Measurements from ENCODE around the gene CST9. TPM values are rescaled to one million over a fixed set of nuclear protein-coding genes. Genes with fewer than 3 reads are reported as not detected.

Gene CST9
- total and polyA plus RNA-seq, 10 of the 15 experiments (the other 5 are each of a cell fraction or from before 2014, with no cell fraction given): not detected

DNA sequence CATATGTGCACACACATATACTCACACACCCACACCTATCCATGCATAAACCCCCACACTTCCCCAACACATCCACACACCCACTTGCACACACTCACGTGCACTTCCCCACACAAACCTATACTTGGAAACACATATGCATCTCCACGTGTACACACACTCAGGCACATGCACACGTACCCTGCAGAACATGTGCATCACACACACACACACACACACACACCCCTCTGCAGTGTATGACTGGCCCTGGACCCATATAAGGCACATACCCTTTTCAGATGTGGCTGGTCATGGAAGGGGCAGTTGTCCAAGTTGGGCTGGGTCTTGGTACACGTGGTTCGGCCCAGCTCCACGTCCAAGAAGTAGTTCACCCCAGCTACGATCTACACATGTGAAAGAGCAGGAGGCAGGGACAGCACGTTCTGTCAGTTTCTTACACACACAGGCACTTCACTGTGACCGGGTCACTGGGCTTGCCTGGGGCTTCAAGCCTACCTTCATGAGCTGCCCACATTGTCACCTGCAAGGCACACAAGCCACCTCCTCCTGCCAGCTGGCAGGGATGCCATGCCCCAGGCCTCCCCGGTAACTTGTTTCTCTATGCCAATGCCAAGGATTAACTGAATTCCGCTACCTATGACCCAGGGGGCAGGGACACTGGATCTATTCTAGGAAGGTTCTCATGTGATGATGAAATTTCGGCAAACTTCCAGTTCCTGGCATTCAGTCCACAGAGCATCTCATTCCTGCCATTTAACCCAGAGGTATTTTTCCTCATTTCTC is 29.5 kb upstream of the CST9 start:
- POLR2A ChIA-PET: no interaction called here
- H3K36me3 ChIP-seq (ENCODE audit: control insufficient read depth in 2 of 2, insufficient read depth in 2 of 2, low read length in 1 of 2): no peaks in the 10 kb centered on the region; a peak in 1 of 4 replicates
- SMC1A ChIA-PET (ENCODE audit: uncharacterized antibody, unreplicated experiment): no interaction called here
- FAIRE-seq (no peak), DNase-seq (ENCODE audit: low read depth, low spot score) (no peak), ATAC-seq (no peak)
- RAD21 ChIA-PET (ENCODE audit: unreplicated experiment): no interaction called here
- intact Hi-C loops (cut with micrococcal nuclease; ENCODE audit: unreplicated experiment): no loop called here
- H3K79me2 ChIP-seq (ENCODE audit: control insufficient read depth, insufficient read depth, low read length): no peaks in the 10 kb centered on the region
- H4K20me1 ChIP-seq (ENCODE audit: control insufficient read depth, insufficient read depth): no peaks in the 10 kb centered on the region
- no peaks in the 10 kb centered on the region for H3K4me1 ChIP-seq (ENCODE audit: control insufficient read depth, insufficient read depth, low read length)
- no peak overlapping the region for H3K27ac ChIP-seq (ENCODE audit: control insufficient read depth, insufficient read depth)
- no peak overlapping the region for H3K4me3 ChIP-seq
- H3K9ac ChIP-seq (ENCODE audit: control insufficient read depth, insufficient read depth, low read length): no peak overlapping the region
- H2AFZ ChIP-seq (ENCODE audit: control insufficient read depth, low read depth, low read length): no peak overlapping the region
- TF ChIP-seq RAD51 (IDR thresholded peaks at IDR 0.05): no peak
- TF ChIP-seq, protein P1, sequence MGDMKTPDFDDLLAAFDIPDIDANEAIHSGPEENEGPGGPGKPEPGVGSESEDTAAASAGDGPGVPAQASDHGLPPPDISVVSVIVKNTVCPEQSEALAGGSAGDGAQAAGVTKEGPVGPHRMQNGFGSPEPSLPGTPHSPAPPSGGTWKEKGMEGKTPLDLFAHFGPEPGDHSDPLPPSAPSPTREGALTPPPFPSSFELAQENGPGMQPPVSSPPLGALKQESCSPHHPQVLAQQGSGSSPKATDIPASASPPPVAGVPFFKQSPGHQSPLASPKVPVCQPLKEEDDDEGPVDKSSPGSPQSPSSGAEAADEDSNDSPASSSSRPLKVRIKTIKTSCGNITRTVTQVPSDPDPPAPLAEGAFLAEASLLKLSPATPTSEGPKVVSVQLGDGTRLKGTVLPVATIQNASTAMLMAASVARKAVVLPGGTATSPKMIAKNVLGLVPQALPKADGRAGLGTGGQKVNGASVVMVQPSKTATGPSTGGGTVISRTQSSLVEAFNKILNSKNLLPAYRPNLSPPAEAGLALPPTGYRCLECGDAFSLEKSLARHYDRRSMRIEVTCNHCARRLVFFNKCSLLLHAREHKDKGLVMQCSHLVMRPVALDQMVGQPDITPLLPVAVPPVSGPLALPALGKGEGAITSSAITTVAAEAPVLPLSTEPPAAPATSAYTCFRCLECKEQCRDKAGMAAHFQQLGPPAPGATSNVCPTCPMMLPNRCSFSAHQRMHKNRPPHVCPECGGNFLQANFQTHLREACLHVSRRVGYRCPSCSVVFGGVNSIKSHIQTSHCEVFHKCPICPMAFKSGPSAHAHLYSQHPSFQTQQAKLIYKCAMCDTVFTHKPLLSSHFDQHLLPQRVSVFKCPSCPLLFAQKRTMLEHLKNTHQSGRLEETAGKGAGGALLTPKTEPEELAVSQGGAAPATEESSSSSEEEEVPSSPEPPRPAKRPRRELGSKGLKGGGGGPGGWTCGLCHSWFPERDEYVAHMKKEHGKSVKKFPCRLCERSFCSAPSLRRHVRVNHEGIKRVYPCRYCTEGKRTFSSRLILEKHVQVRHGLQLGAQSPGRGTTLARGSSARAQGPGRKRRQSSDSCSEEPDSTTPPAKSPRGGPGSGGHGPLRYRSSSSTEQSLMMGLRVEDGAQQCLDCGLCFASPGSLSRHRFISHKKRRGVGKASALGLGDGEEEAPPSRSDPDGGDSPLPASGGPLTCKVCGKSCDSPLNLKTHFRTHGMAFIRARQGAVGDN (IDR thresholded peaks at IDR 0.05): no peak
- TF ChIP-seq KDM1A (IDR thresholded peaks at IDR 0.05; ENCODE audit: borderline replicate concordance): no peak
- no peak for TF ChIP-seq KLF5 (IDR thresholded peaks at IDR 0.05; ENCODE audit: partially characterized antibody)
- no peak for TF ChIP-seq FOS (IDR thresholded peaks at IDR 0.05; ENCODE audit: borderline replicate concordance, extremely low read depth, insufficient read length)
- TF ChIP-seq, protein P2, sequence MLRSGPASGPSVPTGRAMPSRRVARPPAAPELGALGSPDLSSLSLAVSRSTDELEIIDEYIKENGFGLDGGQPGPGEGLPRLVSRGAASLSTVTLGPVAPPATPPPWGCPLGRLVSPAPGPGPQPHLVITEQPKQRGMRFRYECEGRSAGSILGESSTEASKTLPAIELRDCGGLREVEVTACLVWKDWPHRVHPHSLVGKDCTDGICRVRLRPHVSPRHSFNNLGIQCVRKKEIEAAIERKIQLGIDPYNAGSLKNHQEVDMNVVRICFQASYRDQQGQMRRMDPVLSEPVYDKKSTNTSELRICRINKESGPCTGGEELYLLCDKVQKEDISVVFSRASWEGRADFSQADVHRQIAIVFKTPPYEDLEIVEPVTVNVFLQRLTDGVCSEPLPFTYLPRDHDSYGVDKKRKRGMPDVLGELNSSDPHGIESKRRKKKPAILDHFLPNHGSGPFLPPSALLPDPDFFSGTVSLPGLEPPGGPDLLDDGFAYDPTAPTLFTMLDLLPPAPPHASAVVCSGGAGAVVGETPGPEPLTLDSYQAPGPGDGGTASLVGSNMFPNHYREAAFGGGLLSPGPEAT (IDR thresholded peaks at IDR 0.05; ENCODE audit: low read depth): no peak
- no peak for TF ChIP-seq ESRRA (IDR thresholded peaks at IDR 0.05; ENCODE audit: low read length)
- TF ChIP-seq, protein P3, sequence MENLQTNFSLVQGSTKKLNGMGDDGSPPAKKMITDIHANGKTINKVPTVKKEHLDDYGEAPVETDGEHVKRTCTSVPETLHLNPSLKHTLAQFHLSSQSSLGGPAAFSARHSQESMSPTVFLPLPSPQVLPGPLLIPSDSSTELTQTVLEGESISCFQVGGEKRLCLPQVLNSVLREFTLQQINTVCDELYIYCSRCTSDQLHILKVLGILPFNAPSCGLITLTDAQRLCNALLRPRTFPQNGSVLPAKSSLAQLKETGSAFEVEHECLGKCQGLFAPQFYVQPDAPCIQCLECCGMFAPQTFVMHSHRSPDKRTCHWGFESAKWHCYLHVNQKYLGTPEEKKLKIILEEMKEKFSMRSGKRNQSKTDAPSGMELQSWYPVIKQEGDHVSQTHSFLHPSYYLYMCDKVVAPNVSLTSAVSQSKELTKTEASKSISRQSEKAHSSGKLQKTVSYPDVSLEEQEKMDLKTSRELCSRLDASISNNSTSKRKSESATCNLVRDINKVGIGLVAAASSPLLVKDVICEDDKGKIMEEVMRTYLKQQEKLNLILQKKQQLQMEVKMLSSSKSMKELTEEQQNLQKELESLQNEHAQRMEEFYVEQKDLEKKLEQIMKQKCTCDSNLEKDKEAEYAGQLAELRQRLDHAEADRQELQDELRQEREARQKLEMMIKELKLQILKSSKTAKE (IDR thresholded peaks at IDR 0.05; ENCODE audit: low read depth, poor library complexity, severe bottlenecking): no peak
- TF ChIP-seq CHD1 (IDR thresholded peaks at IDR 0.05; ENCODE audit: low read depth, low read length): no peak
- BruUV-seq (replicated peaks): no TSS peak
- CTCF ChIA-PET: no interaction called here
- in situ Hi-C loops (cut with MboI): no loop called here
- 0 out of 2 replicates have a peak overlapping the region, but pooled peaks have one; percentile 7 for H3K4me2 ChIP-seq (ENCODE audit: control insufficient read depth, insufficient read depth)
- WGBS (ENCODE audit: insufficient coverage, insufficient replicate concordance, low lambda C conversion rate, missing lambda C conversion rate): 43% methylated on average over 11 of the region's 12 CpGs
- H3K27me3 ChIP-seq (replicated peaks in 1 of 2; ENCODE audit: control insufficient read depth in 2 of 2, insufficient read depth in 2 of 2, low read length in 1 of 2): no peaks in the 10 kb centered on the region
- no peaks in the 10 kb centered on the region; the same call in 2 of the 3 replicates for H3K9me3 ChIP-seq (replicated peaks; ENCODE audit: control insufficient read depth, insufficient read depth, low read length)
